Neural cell (in vitro differentiated cells): ENCODE data around the gene TSPAN16. TPM values are rescaled to one million over a fixed set of nuclear protein-coding genes. Genes with fewer than 3 reads are reported as not detected.
"Not testable (repeated sequence)": the region's sequence is repeated elsewhere in the genome, so short reads cannot be mapped to it uniquely, and the experiment has no call there.

Source experiments
- H2AFZ ChIP-seq: fragments of 200-600, 300-800 bp; sonication (generic), shearing (Covaris generic); 2 replicates; pipeline ENCODE4 v1.6.0; 2014; ENCODE audit warnings: low read depth, mild to moderate bottlenecking, antibody characterized with exemption, low read length, moderate library complexity
- H3F3A ChIP-seq: fragments of 200-600 bp; shearing (Covaris generic); 2 replicates; pipeline ENCODE4 v1.6.1; 2016; ENCODE audit warnings: mild to moderate bottlenecking, moderate library complexity, mixed read lengths, antibody characterized with exemption, low read length; ENCODE audit not compliant: insufficient read depth, poor library complexity, severe bottlenecking
- H3K27ac ChIP-seq: fragments of 200-600, 300-800 bp; sonication (generic), shearing (Covaris generic); 2 replicates; pipeline ENCODE4 v1.5.1; 2014; ENCODE audit warnings: mild to moderate bottlenecking, low read length, moderate library complexity
- H3K27me3 ChIP-seq: fragments of 300-800, 200-600 bp; sonication (generic), shearing (Covaris generic); 2 replicates; pipeline ENCODE4 v1.6.0; 2014; ENCODE audit warnings: mild to moderate bottlenecking, low read depth, low read length, moderate library complexity; ENCODE audit not compliant: insufficient read depth
- H3K36me3 ChIP-seq: fragments of 300-800, 200-600 bp; sonication (generic), shearing (Covaris generic); 2 replicates; pipeline ENCODE4 v1.5.1; 2014; ENCODE audit warnings: mild to moderate bottlenecking, antibody characterized with exemption, low read length, moderate library complexity; ENCODE audit not compliant: insufficient read depth
- H3K4me2 ChIP-seq: fragments of 300-800, 200-600 bp; sonication (generic), shearing (Covaris generic); 2 replicates; pipeline ENCODE4 v1.6.0; 2014; ENCODE audit warnings: mild to moderate bottlenecking, low read length
- H3K4me3 ChIP-seq: fragments of 300-800, 200-600 bp; sonication (generic), shearing (Covaris generic); 2 replicates; pipeline ENCODE4 v1.5.1; 2014; ENCODE audit warnings: mild to moderate bottlenecking, low read length, moderate library complexity
- H3K79me2 ChIP-seq: fragments of 200-600 bp; shearing (Covaris generic); replicated peaks from 2 replicates; pipeline ENCODE4 v1.6.0; 2014; ENCODE audit warnings: mild to moderate bottlenecking, low read length, moderate library complexity; ENCODE audit not compliant: insufficient read depth
- H3K9ac ChIP-seq: fragments of 300-800, 200-600 bp; sonication (generic), shearing (Covaris generic); 2 replicates; pipeline ENCODE4 v1.6.1; 2016; ENCODE audit warnings: mild to moderate bottlenecking, low read length, mixed read lengths
- H3K9me2 ChIP-seq: fragments of 200-600 bp; shearing (Covaris generic); 2 replicates; pipeline ENCODE4 v1.6.1; 2016; ENCODE audit warnings: mild to moderate bottlenecking, low read length, mixed read lengths; ENCODE audit not compliant: insufficient read depth
- H3K9me3 ChIP-seq: fragments of 200-600, 300-800 bp; sonication (generic), shearing (Covaris generic); 2 replicates; pipeline ENCODE4 v1.6.1; 2016; ENCODE audit warnings: mild to moderate bottlenecking, mixed run types, low read length, moderate library complexity, mixed read lengths
- H4K20me1 ChIP-seq: fragments of 200-600 bp; shearing (Covaris generic); 2 replicates; pipeline ENCODE4 v1.6.1; 2016; ENCODE audit warnings: mild to moderate bottlenecking, mixed run types; ENCODE audit not compliant: insufficient read depth
- EP300 ChIP-seq: fragments of 450-650 bp; conservative IDR thresholded peaks from 2 replicates; pipeline ENCODE4 v1.6.1; 2014; ENCODE audit warnings: antibody characterized with exemption, mild to moderate bottlenecking, moderate library complexity; ENCODE audit not compliant: poor library complexity, severe bottlenecking
- EZH2 ChIP-seq: fragments of 200-600, 300-800 bp; shearing (Covaris generic), sonication (generic); IDR thresholded peaks from 2 replicates; pipeline ENCODE4 v1.6.1; 2014; ENCODE audit warnings: antibody characterized with exemption, low read length, borderline replicate concordance, mild to moderate bottlenecking; ENCODE audit not compliant: insufficient read depth, poor library complexity, severe bottlenecking
- MXI1 ChIP-seq: fragments of 450-650 bp; conservative IDR thresholded peaks from 2 replicates; pipeline ENCODE4 v1.6.1; 2014; ENCODE audit warnings: antibody characterized with exemption, mild to moderate bottlenecking; ENCODE audit not compliant: poor library complexity, severe bottlenecking
- POLR2AphosphoS5 ChIP-seq: IDR thresholded peaks from 2 replicates; pipeline ENCODE4 v1.6.1; 2012
- RAD21 ChIP-seq: fragments of 450-650 bp; conservative IDR thresholded peaks from 2 replicates; pipeline ENCODE4 v1.6.1; 2014; ENCODE audit warnings: antibody characterized with exemption, mild to moderate bottlenecking, moderate library complexity
- REST ChIP-seq: IDR thresholded peaks from 2 replicates; pipeline ENCODE4 v1.6.1; 2012; ENCODE audit warnings: borderline replicate concordance
- SMC3 ChIP-seq: fragments of 450-650 bp; conservative IDR thresholded peaks from 2 replicates; pipeline ENCODE4 v1.6.1; 2014; ENCODE audit warnings: antibody characterized with exemption, mild to moderate bottlenecking, moderate library complexity; ENCODE audit not compliant: poor library complexity
- TAF1 ChIP-seq: IDR thresholded peaks from 2 replicates; pipeline ENCODE4 v1.6.1; 2012; ENCODE audit warnings: low read depth
- polyA plus RNA-seq: library from polyadenylated mRNA; depleted of rRNA; stranded (reverse); fragments of >200 nt; gene quantifications from 2 replicates; pipeline ENCODE4 v1.2.3, GENCODE V29; 2014
- TF ChIP-seq, protein P1 (sequence below): fragments of 450-650 bp; IDR thresholded peaks from 2 replicates; pipeline ENCODE4 v1.5.1; 2014; ENCODE audit warnings: antibody characterized with exemption, mild to moderate bottlenecking, moderate library complexity; ENCODE audit not compliant: poor library complexity, severe bottlenecking

The TSPAN16 gene
- polyA plus RNA-seq, 1 donor from 2014 or later, result not detected

- peaks cover 19% of the 10 kb centered on the region for H3K36me3 ChIP-seq
- no peak overlapping the region for H3K27ac ChIP-seq
- peaks cover 4% of the 10 kb centered on the region for H3K9me3 ChIP-seq
- no peaks in the 10 kb centered on the region for H3F3A ChIP-seq
- no peaks in the 10 kb centered on the region for H3K9me2 ChIP-seq
- H4K20me1 ChIP-seq, result no peaks in the 10 kb centered on the region
- no peak overlapping the region for H3K4me2 ChIP-seq
- H3K9ac ChIP-seq, result no peak overlapping the region
- no peak overlapping the region for H3K4me3 ChIP-seq
- no peak overlapping the region for H2AFZ ChIP-seq
- TF ChIP-seq TAF1, result no peak
- no peak for TF ChIP-seq SMC3
- no peak for TF ChIP-seq POLR2AphosphoS5
- no peak for TF ChIP-seq EP300
- H3K27me3 ChIP-seq, result no peaks in the 10 kb centered on the region
- H3K79me2 ChIP-seq, result peaks cover under 1% of the 10 kb centered on the region
Observed at GRCh38 chr19:11332822-11333221, 36.9 kb downstream of the TSPAN16 start.

DNA sequence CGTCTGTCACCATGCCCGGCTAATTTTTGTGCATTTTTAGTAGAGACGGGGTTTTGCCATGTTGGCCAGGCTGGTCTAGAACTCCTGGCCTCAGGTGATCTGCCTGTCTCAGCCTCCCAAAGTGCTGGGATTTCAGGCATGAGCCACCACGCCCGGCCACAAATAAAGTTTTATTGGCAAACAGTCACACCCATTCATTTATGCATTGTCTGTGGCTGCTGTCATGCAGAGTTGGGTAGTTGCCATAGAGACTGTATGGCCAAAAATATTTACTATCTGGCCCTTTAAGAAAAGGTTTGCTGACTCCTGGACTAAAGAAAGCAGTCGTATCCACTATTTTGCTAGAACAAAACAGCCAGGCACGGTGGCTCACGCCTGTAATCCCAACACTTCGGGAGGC is 37.9 kb downstream of the TSPAN16 start:
- not testable (repeated sequence) for H3K27me3 ChIP-seq, H3K9me2 ChIP-seq, H2AFZ ChIP-seq, H3K4me2 ChIP-seq, H4K20me1 ChIP-seq, H3F3A ChIP-seq, H3K27ac ChIP-seq, H3K4me3 ChIP-seq, H3K9ac ChIP-seq, H3K79me2 ChIP-seq, H3K9me3 ChIP-seq
- peaks cover 19% of the 10 kb centered on the region for H3K36me3 ChIP-seq

- no peak overlapping the region for H3K9ac ChIP-seq
- peaks cover 4% of the 10 kb centered on the region for H3K9me3 ChIP-seq
- H2AFZ ChIP-seq, result no peak overlapping the region
- TF ChIP-seq TAF1, result no peak
- no peak for TF ChIP-seq MXI1
- TF ChIP-seq SMC3, result no peak
- no peak for TF ChIP-seq EZH2
- TF ChIP-seq REST, result no peak
- TF ChIP-seq RAD21, result no peak
- TF ChIP-seq, protein P1, sequence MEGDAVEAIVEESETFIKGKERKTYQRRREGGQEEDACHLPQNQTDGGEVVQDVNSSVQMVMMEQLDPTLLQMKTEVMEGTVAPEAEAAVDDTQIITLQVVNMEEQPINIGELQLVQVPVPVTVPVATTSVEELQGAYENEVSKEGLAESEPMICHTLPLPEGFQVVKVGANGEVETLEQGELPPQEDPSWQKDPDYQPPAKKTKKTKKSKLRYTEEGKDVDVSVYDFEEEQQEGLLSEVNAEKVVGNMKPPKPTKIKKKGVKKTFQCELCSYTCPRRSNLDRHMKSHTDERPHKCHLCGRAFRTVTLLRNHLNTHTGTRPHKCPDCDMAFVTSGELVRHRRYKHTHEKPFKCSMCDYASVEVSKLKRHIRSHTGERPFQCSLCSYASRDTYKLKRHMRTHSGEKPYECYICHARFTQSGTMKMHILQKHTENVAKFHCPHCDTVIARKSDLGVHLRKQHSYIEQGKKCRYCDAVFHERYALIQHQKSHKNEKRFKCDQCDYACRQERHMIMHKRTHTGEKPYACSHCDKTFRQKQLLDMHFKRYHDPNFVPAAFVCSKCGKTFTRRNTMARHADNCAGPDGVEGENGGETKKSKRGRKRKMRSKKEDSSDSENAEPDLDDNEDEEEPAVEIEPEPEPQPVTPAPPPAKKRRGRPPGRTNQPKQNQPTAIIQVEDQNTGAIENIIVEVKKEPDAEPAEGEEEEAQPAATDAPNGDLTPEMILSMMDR, result no peak
- no peak for TF ChIP-seq EP300
- no peak for TF ChIP-seq POLR2AphosphoS5
- H3K79me2 ChIP-seq, result peaks cover 19% of the 10 kb centered on the region
- no peak overlapping the region for H3K4me3 ChIP-seq
- H3K36me3 ChIP-seq, result peaks cover 14% of the 10 kb centered on the region
- no peaks in the 10 kb centered on the region for H3F3A ChIP-seq
- no peak overlapping the region for H3K4me2 ChIP-seq
- no peak overlapping the region for H3K27ac ChIP-seq
- H3K27me3 ChIP-seq, result no peaks in the 10 kb centered on the region
- H4K20me1 ChIP-seq, result no peaks in the 10 kb centered on the region
- H3K9me2 ChIP-seq, result no peaks in the 10 kb centered on the region
Observed at GRCh38 chr19:11335449-11336146, 39.6 kb downstream of the TSPAN16 start.
